T-helper 2 cell treated with Interferon-gamma antibody and Interleukin-4, amounts not matched to agents 5 μg/mL and 100 μg/mL, for 36 hours (primary cell): ENCODE results near the gene C1orf210.
A peak's percentile ranks its signal among the peaks of the same experiment; 100 is the strongest.

Experiments used
- DNase-seq: peaks from one replicate; pipeline ENCODE4 v3.0.0; 2021; ENCODE audit warnings: low spot score
- H3K27ac Mint-ChIP-seq: one replicate; pipeline ENCODE4 v1.8.0; 2021; ENCODE audit warnings: mild to moderate bottlenecking, mixed read lengths
- H3K27me3 Mint-ChIP-seq: one replicate; pipeline ENCODE4 v1.8.0; 2021; ENCODE audit warnings: low read depth, mixed read lengths
- H3K36me3 Mint-ChIP-seq: one replicate; pipeline ENCODE4 v1.8.0; 2021; ENCODE audit warnings: low read depth, mixed read lengths
- H3K4me1 Mint-ChIP-seq: one replicate; pipeline ENCODE4 v1.8.0; 2021; ENCODE audit warnings: low read depth, mixed read lengths
- H3K4me3 Mint-ChIP-seq: one replicate; pipeline ENCODE4 v1.8.0; 2022; ENCODE audit warnings: mild to moderate bottlenecking, moderate library complexity, mixed read lengths
- H3K9me3 Mint-ChIP-seq: one replicate; pipeline ENCODE4 v1.8.0; 2021; ENCODE audit warnings: mixed read lengths

The C1orf210 gene

DNA sequence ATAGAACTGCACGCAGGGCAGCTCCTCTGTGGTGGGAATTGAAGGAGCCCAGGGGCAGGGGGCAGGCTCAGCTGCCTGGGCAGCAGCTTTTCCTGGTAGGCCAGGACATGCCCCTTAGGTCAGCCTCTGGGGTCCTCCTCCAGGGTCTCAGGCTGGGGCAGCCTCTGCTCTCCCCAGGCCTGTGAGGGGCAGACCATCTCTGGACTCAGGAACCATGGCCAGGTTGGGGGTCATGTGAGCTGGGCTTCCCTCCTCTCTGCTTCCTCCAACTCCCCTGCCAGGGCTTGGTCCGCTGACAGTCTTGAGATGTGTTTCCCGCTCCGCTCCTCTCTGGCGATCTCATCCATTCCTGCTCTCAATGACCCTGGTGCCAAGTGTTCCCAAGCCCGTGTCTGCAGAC is 5.7 kb downstream of the C1orf210 start:
- H3K36me3 Mint-ChIP-seq = peaks cover 2% of the 10 kb centered on the region
- peak overlapping the region; percentile 5 for H3K27ac Mint-ChIP-seq
- no peaks in the 10 kb centered on the region for H3K27me3 Mint-ChIP-seq
- no peak for DNase-seq
- peaks cover 6% of the 10 kb centered on the region for H3K9me3 Mint-ChIP-seq
- peaks cover 6% of the 10 kb centered on the region for H3K4me1 Mint-ChIP-seq
- no peak overlapping the region for H3K4me3 Mint-ChIP-seq

DNA sequence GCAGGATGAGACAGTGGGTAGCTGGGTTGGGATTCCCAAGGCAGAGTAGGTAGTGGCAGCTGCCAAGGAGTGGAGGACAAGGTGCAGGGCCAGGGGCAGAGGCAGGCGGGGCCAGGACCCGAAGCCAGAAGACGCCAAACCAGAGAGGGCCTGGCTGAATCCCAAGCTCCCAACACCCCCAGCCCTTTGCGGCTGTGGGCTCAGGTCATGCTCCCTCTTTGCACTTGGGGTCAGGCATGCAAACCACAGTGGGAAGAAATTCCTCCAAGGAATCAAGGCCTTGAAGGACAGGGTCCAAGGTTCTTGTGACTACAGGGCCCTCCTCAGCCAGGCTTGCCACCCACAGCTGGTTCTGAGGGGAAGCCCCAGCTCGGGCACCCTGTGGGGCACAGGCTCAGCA is 6.2 kb downstream of the C1orf210 start:
- Mint-ChIP-seq H3K27me3 (no peaks in the 10 kb centered on the region), H3K4me1 (peaks cover 11% of the 10 kb centered on the region), H3K36me3 (peaks cover 6% of the 10 kb centered on the region), H3K4me3 (no peak overlapping the region), H3K9me3 (peaks cover 11% of the 10 kb centered on the region), H3K27ac (no peak overlapping the region)
- no peak for DNase-seq

DNA sequence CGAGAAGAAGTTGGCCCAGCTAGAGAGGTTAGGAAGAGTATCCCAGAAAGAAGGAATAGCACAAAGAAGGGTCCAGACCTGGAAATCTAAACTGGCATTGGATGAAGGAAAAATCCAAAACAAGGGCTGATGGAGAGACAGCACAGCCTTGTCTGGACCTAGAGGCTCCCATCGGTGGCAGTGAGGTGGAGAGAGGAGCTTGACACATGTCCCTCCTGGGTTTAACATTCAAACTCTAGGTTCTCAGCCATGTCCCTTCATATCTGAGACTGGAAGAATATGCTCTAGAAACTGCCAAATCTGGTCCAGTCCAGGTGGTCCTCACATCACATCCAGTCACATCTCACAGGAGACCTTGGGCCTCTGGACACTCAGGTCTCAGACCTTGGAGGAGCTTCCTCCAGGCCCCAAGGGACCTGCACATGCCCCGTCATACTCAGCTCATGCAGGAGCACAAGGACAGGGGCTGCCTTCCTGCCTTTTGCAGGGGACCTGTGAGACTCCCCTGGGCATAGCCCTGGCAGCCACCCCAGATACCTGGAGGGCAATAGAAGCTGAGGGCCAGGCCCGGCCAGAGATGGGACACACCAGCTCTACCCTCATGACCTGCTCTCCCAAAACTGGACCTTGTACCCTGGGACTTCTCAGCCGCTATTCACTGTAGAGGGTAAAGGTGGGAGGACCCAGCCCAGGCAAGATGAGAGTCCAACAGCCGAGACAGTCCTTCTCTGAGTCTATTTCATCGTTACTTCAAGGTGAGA is 8.1 kb downstream of the C1orf210 start:
- Mint-ChIP-seq H3K4me3 (no peak overlapping the region), H3K4me1 (peaks cover 12% of the 10 kb centered on the region), H3K36me3 (peaks cover 8% of the 10 kb centered on the region), H3K9me3 (peaks cover 12% of the 10 kb centered on the region), H3K27me3 (no peaks in the 10 kb centered on the region), H3K27ac (no peak overlapping the region)
- no peak for DNase-seq

- H3K36me3 Mint-ChIP-seq = peaks cover 8% of the 10 kb centered on the region
- no peak for DNase-seq
- H3K4me1 Mint-ChIP-seq = peaks cover 13% of the 10 kb centered on the region
- peaks cover 12% of the 10 kb centered on the region for H3K9me3 Mint-ChIP-seq
- no peak overlapping the region for H3K4me3 Mint-ChIP-seq
- no peak overlapping the region for H3K27ac Mint-ChIP-seq
- peaks cover 2% of the 10 kb centered on the region for H3K27me3 Mint-ChIP-seq
Observed at GRCh38 chr1:43276673-43277072, 8.7 kb downstream of the C1orf210 start.

- Mint-ChIP-seq H3K36me3 (peaks cover 8% of the 10 kb centered on the region), H3K27ac (no peak overlapping the region)
- DNase-seq = no peak
Observed at GRCh38 chr1:43275826-43276620, 9.4 kb downstream of the C1orf210 start.

DNA sequence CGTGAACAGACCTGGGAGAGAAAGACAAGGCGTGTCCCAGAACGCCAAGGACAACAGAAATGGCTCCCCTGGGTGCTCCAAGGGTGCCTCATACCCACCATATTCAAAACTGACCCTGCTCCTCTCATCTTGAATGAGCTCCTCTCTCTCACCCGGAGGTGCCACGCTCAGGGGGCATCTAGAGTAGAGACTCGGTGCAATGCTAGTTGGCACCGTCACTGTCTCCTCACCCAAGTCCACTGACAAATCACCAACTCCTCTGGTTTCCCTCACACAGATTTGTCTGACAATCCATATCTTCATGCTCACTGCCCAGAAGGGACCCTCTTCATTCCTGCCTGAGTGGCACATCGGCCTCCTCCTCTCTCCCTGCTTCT is 10.6 kb downstream of the C1orf210 start:
- Mint-ChIP-seq H3K4me1 (peaks cover 21% of the 10 kb centered on the region), H3K4me3 (peak overlapping the region; percentile 68), H3K27ac (peak overlapping the region; percentile 89), H3K9me3 (peaks cover 12% of the 10 kb centered on the region), H3K27me3 (peaks cover 5% of the 10 kb centered on the region), H3K36me3 (peaks cover 8% of the 10 kb centered on the region)
- no peak for DNase-seq

More at GRCh38 chr1:43275826-43276620, 9.4 kb downstream of the C1orf210 start:
- Mint-ChIP-seq H3K27me3 (peaks cover 5% of the 10 kb centered on the region), H3K9me3 (peaks cover 12% of the 10 kb centered on the region), H3K4me1 (peaks cover 18% of the 10 kb centered on the region), H3K4me3 (no peak overlapping the region)

DNA sequence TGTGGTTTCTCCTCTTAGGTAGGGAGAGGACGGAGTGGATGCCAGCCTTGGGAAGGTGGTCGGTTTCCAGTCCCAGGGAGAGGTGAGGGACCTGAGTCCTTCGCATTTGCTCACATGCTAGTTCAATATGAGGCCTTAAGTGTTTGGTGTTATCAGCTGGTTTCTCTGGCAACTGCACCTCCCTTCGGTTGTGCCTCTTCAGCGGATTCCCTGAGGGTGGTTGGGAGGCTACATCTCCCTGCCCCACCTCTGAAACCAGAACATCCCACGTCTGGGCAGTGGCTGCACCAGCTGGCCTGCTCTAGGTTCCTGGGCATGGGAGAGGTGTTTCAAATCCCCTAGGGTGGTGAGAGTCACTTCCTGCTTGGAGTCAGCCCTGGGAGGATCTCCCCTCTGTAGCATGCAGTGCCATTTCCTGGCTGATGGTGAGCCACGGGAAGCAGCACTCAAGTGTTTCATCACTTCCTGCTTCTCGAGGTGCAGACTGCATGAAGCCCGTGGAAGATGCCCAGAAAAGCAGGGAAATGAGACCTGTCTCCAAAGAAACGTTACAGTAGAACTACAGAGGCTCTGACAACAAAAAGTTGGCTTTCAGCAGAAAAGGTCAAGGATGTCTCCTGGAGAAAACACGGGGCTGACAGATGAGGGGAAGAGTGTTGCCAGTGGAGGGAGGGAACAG is 11.1 kb downstream of the C1orf210 start:
- Mint-ChIP-seq H3K27ac (peak overlapping the region; percentile 89), H3K27me3 (peaks cover 8% of the 10 kb centered on the region), H3K4me3 (peak overlapping the region; percentile 68), H3K9me3 (peaks cover 12% of the 10 kb centered on the region), H3K36me3 (peaks cover 8% of the 10 kb centered on the region), H3K4me1 (peaks cover 21% of the 10 kb centered on the region)
- peak; percentile 26 for DNase-seq

GRCh38 chr1:43273708-43274107 is 11.7 kb downstream of the C1orf210 start:
- Mint-ChIP-seq H3K36me3 (peaks cover 8% of the 10 kb centered on the region), H3K9me3 (peaks cover 12% of the 10 kb centered on the region), H3K4me1 (peaks cover 21% of the 10 kb centered on the region), H3K27ac (peak overlapping the region; percentile 77), H3K4me3 (no peak overlapping the region), H3K27me3 (peaks cover 11% of the 10 kb centered on the region)
- DNase-seq = no peak

- peaks cover 12% of the 10 kb centered on the region for H3K27me3 Mint-ChIP-seq
- no peak overlapping the region for H3K4me3 Mint-ChIP-seq
- H3K36me3 Mint-ChIP-seq = peaks cover 8% of the 10 kb centered on the region
- H3K4me1 Mint-ChIP-seq = peaks cover 21% of the 10 kb centered on the region
- H3K27ac Mint-ChIP-seq = no peak overlapping the region
- peaks cover 12% of the 10 kb centered on the region for H3K9me3 Mint-ChIP-seq
- no peak for DNase-seq
Observed at GRCh38 chr1:43272576-43273571, 12.5 kb downstream of the C1orf210 start.

GRCh38 chr1:43272161-43272560 is 13.2 kb downstream of the C1orf210 start:
- Mint-ChIP-seq H3K4me1 (peaks cover 21% of the 10 kb centered on the region), H3K27ac (no peak overlapping the region), H3K9me3 (peaks cover 12% of the 10 kb centered on the region), H3K36me3 (peaks cover 8% of the 10 kb centered on the region), H3K27me3 (peaks cover 16% of the 10 kb centered on the region), H3K4me3 (no peak overlapping the region)
- no peak for DNase-seq

DNA sequence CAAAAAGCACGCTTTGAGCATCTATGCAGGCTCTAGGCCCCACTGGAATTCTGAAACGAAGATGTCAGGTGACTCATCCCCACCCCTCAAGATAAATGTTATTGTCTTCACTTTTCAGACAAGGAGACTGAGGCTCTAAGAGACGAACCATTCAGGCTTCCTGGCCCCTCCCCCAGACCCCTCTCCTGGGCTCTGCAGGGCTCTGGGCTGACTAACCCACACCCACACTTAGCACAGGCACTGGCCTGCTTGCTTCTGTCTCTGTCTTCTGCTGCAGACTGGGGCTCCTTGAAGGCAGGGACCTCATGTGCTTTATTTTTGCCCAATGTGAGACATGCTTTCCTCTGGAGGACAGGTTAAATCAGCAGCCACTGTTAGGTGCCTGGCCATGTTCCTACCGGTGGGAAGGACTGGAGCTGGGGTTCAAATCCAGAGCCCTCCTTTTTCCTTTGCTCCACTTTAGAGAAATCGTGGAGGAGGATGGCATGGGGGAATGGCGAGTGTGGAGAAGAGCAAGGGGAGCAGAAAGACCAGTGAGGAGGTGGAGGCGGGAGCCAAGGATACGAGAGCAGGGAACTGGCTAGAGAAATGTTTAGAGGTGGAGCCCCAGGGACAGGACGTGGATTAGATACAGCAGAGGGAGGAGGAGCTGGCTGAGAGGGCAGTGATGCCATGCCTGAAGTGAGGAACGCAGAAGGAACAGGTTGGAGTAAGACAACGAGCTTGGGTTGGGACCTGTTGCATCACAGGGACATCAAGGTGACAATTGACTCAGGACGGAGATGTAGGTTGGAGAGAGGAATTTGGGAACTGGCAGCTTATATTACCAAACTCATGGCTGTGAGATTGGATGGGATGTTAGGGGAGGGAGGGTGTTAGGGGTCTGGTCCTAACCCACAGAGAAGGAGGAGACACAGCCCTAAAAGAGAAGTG is 13.9 kb downstream of the C1orf210 start:
- no peak for DNase-seq
- H3K4me3 Mint-ChIP-seq = no peak overlapping the region
- peaks cover 12% of the 10 kb centered on the region for H3K9me3 Mint-ChIP-seq

GRCh38 chr1:43270421-43271095 is 14.8 kb downstream of the C1orf210 start:
- H3K27ac Mint-ChIP-seq = no peak overlapping the region
- peaks cover 21% of the 10 kb centered on the region for H3K4me1 Mint-ChIP-seq
- DNase-seq = no peak
- H3K9me3 Mint-ChIP-seq = peaks cover 12% of the 10 kb centered on the region
- H3K27me3 Mint-ChIP-seq = peaks cover 16% of the 10 kb centered on the region
- no peak overlapping the region for H3K4me3 Mint-ChIP-seq
- peaks cover 8% of the 10 kb centered on the region for H3K36me3 Mint-ChIP-seq

More for the DNA sequence above, 13.9 kb downstream of the C1orf210 start:
- Mint-ChIP-seq H3K36me3 (peaks cover 8% of the 10 kb centered on the region), H3K27me3 (peaks cover 16% of the 10 kb centered on the region), H3K27ac (no peak overlapping the region), H3K4me1 (peaks cover 21% of the 10 kb centered on the region)
